ENCODE data around the gene PFKFB3.
"Not testable (repeated sequence)": the region's sequence is repeated elsewhere in the genome, so short reads cannot be mapped to it uniquely, and the experiment has no call there.

The PFKFB3 gene

GRCh38 chr10:6242089-6242488 lies 39.4 kb downstream of the PFKFB3 start:
- no peak for TF ChIP-seq CTCF (IDR thresholded peaks at IDR 0.05)
- no peak overlapping the region for H3K4me2 ChIP-seq (ENCODE audit: low read length)
- H3K27me3 ChIP-seq (ENCODE audit: control insufficient read depth, insufficient read depth, low read length): no peaks in the 10 kb centered on the region
- H3K9me3 ChIP-seq (ENCODE audit: control insufficient read depth, low read length): no peaks in the 10 kb centered on the region
- H3K9ac ChIP-seq: no peak overlapping the region
- H3K79me2 ChIP-seq: no peaks in the 10 kb centered on the region
- no peaks in the 10 kb centered on the region for H3K4me1 ChIP-seq
- H3K36me3 ChIP-seq (ENCODE audit: control insufficient read depth, insufficient read depth, low read length): no peaks in the 10 kb centered on the region
- no peak overlapping the region for H2AFZ ChIP-seq
- no peak overlapping the region for H3K27ac ChIP-seq
- no peak overlapping the region for H3K4me3 ChIP-seq (ENCODE audit: low read depth, low read length)

- H3K79me2 ChIP-seq: no peaks in the 10 kb centered on the region
- no peaks in the 10 kb centered on the region for H3K27me3 ChIP-seq (ENCODE audit: control insufficient read depth, insufficient read depth, low read length)
- H3K27ac ChIP-seq: no peak overlapping the region
- no peak overlapping the region for H3K9ac ChIP-seq
- H3K4me1 ChIP-seq: no peaks in the 10 kb centered on the region
- H3K9me3 ChIP-seq (ENCODE audit: control insufficient read depth, low read length): no peaks in the 10 kb centered on the region
- H2AFZ ChIP-seq: no peak overlapping the region
- H3K4me2 ChIP-seq (ENCODE audit: low read length): no peak overlapping the region
- no peaks in the 10 kb centered on the region for H3K36me3 ChIP-seq (ENCODE audit: control insufficient read depth, insufficient read depth, low read length)
- H3K4me3 ChIP-seq (ENCODE audit: low read depth, low read length): no peak overlapping the region
- no peak for TF ChIP-seq CTCF (IDR thresholded peaks at IDR 0.05)
Measured at GRCh38 chr10:6244510-6244909, 41.8 kb downstream of the PFKFB3 start.

- no peak overlapping the region for H3K4me2 ChIP-seq (ENCODE audit: low read length)
- H3K36me3 ChIP-seq (ENCODE audit: control insufficient read depth, insufficient read depth, low read length): no peaks in the 10 kb centered on the region
- no peak for TF ChIP-seq CTCF (IDR thresholded peaks at IDR 0.05)
- no peaks in the 10 kb centered on the region for H3K9me3 ChIP-seq (ENCODE audit: control insufficient read depth, low read length)
- no peaks in the 10 kb centered on the region for H3K4me1 ChIP-seq
- H2AFZ ChIP-seq: no peak overlapping the region
- no peak overlapping the region for H3K9ac ChIP-seq
- no peaks in the 10 kb centered on the region for H3K79me2 ChIP-seq
- no peaks in the 10 kb centered on the region for H3K27me3 ChIP-seq (ENCODE audit: control insufficient read depth, insufficient read depth, low read length)
- H3K27ac ChIP-seq: no peak overlapping the region
- no peak overlapping the region for H3K4me3 ChIP-seq (ENCODE audit: low read depth, low read length)
Measured at GRCh38 chr10:6247041-6247712, 44.4 kb downstream of the PFKFB3 start.

GRCh38 chr10:6248908-6249307 lies 46.2 kb downstream of the PFKFB3 start:
- not testable (repeated sequence) for H3K36me3 ChIP-seq (ENCODE audit: control insufficient read depth, insufficient read depth, low read length); H3K27me3 ChIP-seq (ENCODE audit: control insufficient read depth, insufficient read depth, low read length); H2AFZ ChIP-seq; H3K9ac ChIP-seq; H3K4me2 ChIP-seq (ENCODE audit: low read length); H3K27ac ChIP-seq; H3K4me3 ChIP-seq (ENCODE audit: low read depth, low read length); H3K4me1 ChIP-seq; H3K9me3 ChIP-seq (ENCODE audit: control insufficient read depth, low read length); H3K79me2 ChIP-seq

- Histone ChIP-seq H3K79me2 (no peaks in the 10 kb centered on the region), H3K4me1 (no peaks in the 10 kb centered on the region), H3K4me2 (ENCODE audit: low read length) (no peak overlapping the region), H3K9me3 (ENCODE audit: control insufficient read depth, low read length) (no peaks in the 10 kb centered on the region), H3K9ac (no peak overlapping the region), H3K27ac (no peak overlapping the region), H2AFZ (no peak overlapping the region), H3K36me3 (ENCODE audit: control insufficient read depth, insufficient read depth, low read length) (no peaks in the 10 kb centered on the region), H3K27me3 (ENCODE audit: control insufficient read depth, insufficient read depth, low read length) (no peaks in the 10 kb centered on the region), H3K4me3 (ENCODE audit: low read depth, low read length) (no peak overlapping the region)
- no peak for TF ChIP-seq CTCF (IDR thresholded peaks at IDR 0.05)
Measured at GRCh38 chr10:6249698-6250097, 47.0 kb downstream of the PFKFB3 start.
